SK-N-SH treated with all-trans-retinoic acid at 6 μM for 48 hours (cell line): ENCODE results near the gene PBX1.

Experiments
- BACH2 ChIP-seq: fragments of 250-450 bp; sonication (Bioruptor Pico); IDR thresholded peaks from 2 replicates; pipeline ENCODE4 v1.9.0; 2021; ENCODE audit warnings: mild to moderate bottlenecking, borderline replicate concordance
- CREB5 ChIP-seq: fragments of 250-450 bp; sonication (Bioruptor Pico); IDR thresholded peaks from 2 replicates; pipeline ENCODE4 v1.5.1; 2020; ENCODE audit warnings: low read depth, mild to moderate bottlenecking, moderate library complexity
- CSRNP3 ChIP-seq: fragments of 250-450 bp; sonication (Bioruptor Pico); IDR thresholded peaks from 2 replicates; pipeline ENCODE4 v1.5.1; 2021; ENCODE audit warnings: mild to moderate bottlenecking, moderate library complexity
- OSR1 ChIP-seq: fragments of 250-450 bp; sonication (Bioruptor Pico); IDR thresholded peaks from 2 replicates; pipeline ENCODE4 v1.8.0; 2022; ENCODE audit warnings: moderate library complexity, mild to moderate bottlenecking, inconsistent platforms
- POU6F1 ChIP-seq: fragments of 250-450 bp; sonication (Bioruptor Pico); IDR thresholded peaks from 2 replicates; pipeline ENCODE4 v1.8.0; 2021; ENCODE audit warnings: low read depth, mild to moderate bottlenecking, moderate library complexity, borderline replicate concordance
- SNAI2 ChIP-seq: fragments of 250-450 bp; sonication (Bioruptor Pico); IDR thresholded peaks from 2 replicates; pipeline ENCODE4 v1.5.0; 2020; ENCODE audit warnings: mild to moderate bottlenecking, moderate library complexity
- TOX ChIP-seq: fragments of 250-450 bp; sonication (Bioruptor Pico); IDR thresholded peaks from 2 replicates; pipeline ENCODE4 v1.8.0; 2021; ENCODE audit warnings: mild to moderate bottlenecking, moderate library complexity, borderline replicate concordance
- ZC3H10 ChIP-seq: fragments of 250-450 bp; sonication (Bioruptor Pico); IDR thresholded peaks from 2 replicates; pipeline ENCODE4 v1.5.1; 2021; ENCODE audit warnings: mild to moderate bottlenecking, moderate library complexity
- ZFP30 ChIP-seq: fragments of 450-650 bp; formaldehyde crosslinking; IDR thresholded peaks from 2 replicates; pipeline ENCODE4 v1.5.0; 2022; ENCODE audit warnings: mild to moderate bottlenecking, moderate library complexity
- ZNF8 ChIP-seq: fragments of 450-650 bp; formaldehyde crosslinking; IDR thresholded peaks from 2 replicates; pipeline ENCODE4 v1.5.0; 2020; ENCODE audit warnings: mild to moderate bottlenecking, moderate library complexity

GRCh38 chr1:164865385-164865784 lies 306.4 kb downstream of the PBX1 start:
- TF ChIP-seq POU6F1 (no peak), CSRNP3 (CRISPR knock-in tag) (no peak), ZFP30 (CRISPR knock-in tag) (no peak), SNAI2 (CRISPR knock-in tag) (no peak), ZC3H10 (CRISPR knock-in tag) (no peak), BACH2 (CRISPR knock-in tag) (no peak), ZNF8 (CRISPR knock-in tag) (no peak), CREB5 (CRISPR knock-in tag) (no peak), OSR1 (no peak), TOX (CRISPR knock-in tag) (no peak)
